DMS53 treated with DMSO at 0.1 percent for 48 hours (cell line): ENCODE results near the gene ZNF688.
A peak's percentile ranks its signal among the peaks of the same experiment; 100 is the strongest.
"Not testable (repeated sequence)": the region's sequence is repeated elsewhere in the genome, so short reads cannot be mapped to it uniquely, and the experiment has no call there.

Experiments
- DNase-seq: peaks from one replicate; lab custom pipeline; 2025; ENCODE audit not compliant: unreplicated experiment; lab: John Stamatoyannopoulos, UW

ZNF688 gene

DNA sequence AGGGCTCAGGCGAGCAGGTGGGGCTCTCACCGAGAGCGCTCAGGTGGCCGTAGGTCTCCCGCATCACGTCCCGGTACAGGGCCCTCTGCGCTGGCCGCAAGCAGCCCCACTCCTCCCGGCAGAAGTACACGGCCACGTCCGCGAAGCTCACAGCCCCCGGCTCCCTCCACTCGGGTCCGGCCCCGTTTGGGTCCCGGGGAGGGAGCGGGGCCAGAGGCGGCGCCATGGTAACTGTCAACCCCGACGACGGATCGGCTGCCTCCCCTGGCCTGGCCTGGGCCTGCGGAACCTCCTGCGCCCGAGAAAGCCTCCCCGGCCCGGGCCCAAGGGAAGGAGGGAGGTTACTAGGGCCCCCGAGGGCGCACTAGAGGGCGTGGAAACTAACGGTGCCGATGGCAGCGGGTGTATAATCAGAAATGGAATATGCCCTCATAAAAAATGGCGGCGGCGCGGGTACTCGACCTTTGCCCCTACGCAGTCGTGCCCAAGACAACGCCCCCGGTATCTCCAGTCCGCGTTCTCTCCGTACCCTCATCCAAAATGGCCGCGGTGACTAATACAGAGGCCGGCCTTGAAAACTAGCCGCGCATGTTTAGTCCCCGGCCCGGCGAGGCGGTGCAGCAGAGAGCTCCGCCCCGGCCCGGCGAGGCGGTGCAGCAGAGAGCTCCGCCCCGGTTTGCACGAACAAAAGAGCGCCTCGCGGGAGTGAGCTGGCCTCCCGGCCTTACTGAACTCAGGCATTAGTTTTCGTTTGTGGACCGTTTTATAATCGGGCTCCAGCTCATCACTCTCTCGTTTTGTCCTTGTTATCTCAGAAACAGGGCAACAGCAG, 13.3 kb downstream of the ZNF688 start, which contains the start of gene ZNF764:
TSS of gene ZNF764 (minus strand) at position 418 of the 832 bp plus-strand sequence. CDS start at position 226, 192 bp downstream.
- DNase-seq = peak; percentile 93

DNA sequence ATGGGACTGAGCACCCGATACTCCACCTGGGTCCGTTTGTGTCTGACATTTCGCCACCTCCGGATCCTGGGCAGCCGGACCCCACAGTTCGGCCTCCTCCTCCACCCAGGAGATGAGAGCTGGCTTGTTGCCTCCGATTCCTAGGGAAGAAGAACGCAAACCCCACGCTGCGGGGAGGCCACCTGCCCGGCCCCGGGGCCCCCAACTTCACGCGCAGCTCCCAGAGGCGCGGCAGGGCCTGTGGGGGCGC, 13.9 kb downstream of the ZNF688 start:
- no peak for DNase-seq

DNA sequence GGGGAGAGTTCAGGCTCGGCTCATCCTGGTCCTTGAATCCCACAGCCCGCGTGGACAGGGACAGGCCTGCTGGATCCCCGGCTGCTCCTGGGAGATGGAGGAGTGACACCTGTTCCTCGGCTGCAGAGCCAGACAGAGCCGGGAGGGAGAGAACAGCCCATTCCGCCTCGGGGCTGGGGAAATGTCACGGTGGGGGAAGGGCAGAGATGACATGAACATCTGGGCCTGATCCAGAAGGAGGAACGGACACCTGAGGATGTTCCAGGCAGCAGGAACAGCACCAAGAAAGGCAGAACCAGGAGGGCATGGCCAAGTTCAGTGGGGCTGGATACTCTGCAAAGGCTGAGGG, 15.4 kb downstream of the ZNF688 start:
- DNase-seq = no peak

DNA sequence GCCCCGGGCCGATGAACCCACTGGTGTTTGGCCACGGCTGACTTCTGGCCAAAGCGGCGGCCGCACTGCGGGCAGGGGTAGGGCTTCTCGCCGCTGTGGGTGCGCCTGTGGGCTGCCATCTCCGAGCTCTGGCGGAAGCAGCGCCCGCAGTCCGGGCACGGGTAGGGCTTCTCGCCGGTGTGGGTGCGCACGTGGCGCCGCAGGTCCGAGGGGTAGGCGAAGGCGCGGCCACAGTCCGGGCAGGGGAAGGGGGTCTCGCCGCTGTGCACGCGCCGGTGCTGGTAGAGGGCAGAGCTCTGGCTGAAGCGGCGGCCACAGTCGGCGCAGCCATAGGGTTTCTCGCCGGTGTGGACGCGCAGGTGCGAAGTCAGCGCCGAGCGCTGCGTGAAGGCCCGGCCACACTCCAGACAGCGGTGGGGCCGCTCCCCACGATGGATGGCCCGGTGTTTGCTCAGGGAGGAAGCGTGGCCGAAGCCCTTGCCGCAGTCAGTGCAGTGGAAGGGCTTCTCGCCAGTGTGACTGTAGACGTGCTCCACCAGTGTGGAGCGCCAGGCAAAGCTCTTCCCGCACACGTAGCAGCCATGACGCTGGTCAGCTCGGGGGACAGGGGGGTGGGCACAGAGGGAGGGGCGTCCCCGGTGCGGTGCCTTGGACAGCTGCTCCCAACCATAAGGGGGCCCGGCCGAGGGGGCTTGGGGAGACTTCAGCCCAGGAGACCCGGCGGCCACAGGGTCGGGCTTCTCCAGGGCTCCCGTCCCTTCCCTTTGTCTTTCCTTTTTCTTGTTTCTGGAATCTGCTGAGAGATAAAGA, 16.0 kb downstream of the ZNF688 start:
- DNase-seq = no peak

DNA sequence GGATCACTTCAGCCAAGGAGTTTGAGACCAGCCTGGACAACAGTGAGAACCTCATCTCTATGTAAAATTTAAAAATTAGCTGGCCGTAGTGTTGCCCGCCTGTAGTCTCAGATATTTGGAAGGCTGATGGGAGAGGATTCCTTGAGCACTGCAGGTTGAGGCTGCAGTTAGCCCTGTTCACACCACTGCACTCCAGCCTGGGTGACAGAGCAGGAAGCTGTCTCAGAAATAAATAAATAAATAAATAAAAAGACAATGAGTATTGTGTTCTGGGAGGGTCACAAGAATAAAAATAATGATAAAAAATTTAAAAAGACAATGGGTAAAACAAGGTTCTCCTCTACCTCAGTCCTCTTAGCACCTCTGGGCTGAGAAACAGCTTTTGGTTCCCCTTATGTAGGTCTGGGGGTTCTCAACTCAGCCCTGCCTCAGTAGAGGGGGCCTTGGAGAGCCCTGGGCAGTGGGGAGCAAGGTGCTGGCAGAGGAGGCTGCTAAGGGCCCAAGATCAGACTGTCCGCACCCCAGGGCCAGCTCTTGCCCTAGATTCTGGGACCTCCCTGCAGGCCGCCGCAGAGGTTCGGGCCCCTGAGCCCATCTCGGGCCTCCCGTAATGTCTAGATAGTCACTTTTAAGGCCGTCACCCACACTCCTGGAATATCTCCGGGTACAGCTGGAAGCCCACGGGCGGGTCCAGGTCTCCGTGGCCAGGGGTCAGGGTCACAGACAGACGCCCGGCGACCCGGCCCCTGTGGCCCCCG, 16.8 kb downstream of the ZNF688 start:
- DNase-seq = no peak

DNA sequence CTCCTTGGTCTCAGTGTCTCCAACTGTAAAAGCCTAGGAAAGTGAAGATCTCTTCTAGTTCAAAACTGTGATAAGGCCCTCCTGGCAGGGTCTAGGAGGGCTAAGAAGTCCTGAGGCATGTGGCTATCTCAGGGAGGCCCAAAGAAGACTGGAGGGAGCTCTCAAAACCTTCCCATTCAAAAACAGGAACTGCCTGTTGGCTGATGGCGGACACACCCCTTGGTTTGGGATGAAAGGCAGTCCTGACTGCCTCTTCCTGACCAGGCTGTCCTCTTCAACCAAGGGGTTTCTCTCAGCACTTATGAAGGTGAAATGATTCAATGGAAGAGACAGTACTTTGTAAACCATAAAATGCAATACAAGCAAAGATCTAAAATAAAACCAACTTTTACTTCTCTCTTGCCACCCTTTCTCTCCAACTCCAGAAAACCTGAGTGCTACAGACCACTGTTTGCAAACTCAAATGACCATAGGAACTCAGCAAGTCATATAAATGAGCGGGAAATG, 18.1 kb downstream of the ZNF688 start:
- no peak for DNase-seq

DNA sequence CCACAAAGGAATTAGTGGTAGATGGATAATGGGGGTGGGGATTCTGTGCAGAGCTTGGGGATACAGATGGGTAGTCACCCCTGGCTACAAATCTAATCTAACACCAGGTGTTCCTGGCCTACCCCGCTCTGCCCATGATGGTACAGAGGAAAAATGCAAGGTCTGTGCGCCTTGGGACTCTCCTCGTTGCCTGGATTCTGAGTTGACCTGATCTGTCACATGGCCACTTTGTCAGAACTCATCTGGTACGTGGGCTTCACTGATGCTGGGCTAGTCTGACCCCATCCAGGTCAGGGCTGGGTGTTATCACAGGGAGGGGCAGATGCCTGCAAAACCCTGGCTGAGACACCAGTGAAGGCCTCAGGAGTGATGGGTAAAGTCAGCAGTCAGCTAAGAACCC, 18.6 kb downstream of the ZNF688 start:
- no peak for DNase-seq

DNA sequence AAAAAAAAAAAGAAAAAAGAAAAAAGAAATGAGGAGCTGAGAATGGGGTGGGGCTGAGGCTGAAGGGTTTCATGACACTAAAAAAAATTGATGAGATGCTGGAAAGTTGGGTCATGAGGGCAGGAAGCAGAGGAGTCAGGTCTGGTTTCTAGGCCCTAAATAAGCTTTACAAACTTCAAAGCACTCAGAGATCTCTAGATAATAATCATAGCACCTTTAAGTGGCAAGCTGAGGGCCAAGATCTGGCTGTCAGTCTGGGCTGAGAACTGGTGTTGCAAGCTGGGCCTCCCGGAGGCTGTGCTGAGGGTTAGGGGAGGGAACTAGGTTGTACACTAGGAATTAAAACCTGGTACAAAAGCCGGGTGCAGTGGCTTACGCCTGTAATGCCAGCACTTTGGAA, 19.7 kb downstream of the ZNF688 start:
- no peak for DNase-seq

DNA sequence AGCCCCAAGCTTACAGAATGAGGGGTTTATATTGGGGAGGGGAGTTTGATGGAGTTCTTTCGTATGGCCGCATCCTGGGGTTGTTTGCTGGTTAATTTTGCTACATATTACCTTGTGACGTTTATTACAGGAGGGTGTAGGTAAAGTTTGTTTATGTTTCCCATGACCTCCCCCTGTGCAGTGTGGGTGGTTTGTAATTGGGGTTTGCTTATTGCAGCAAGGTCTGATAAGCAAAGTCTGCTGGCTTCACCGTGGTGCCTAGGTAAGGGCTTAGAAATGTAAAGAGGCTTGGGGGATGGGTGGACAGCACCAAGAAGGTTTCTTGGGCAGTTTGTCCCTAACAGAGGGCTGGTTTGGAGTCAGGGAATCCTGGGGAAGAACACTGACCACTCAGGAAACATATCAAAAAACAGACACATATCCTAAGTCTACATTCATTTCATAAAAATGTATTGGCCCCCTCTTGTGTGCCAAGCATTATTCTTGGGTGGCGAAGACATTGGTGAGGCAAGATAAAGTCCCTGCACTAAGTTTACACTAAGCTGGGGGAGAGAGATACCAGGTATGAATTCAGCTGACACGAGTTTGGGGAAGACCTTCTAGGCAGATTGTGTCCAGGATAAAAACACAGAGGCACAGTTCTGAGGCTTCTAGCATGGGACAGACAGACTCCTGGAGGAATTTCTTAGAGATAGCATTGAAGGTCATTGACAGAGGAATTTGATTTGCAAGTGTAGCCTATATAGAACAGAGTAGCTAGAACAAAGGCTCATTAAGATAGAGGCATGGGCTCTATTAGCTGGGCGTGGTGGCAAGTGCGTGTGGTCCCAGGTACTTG, 22.9 kb downstream of the ZNF688 start:
- DNase-seq = no peak

DNA sequence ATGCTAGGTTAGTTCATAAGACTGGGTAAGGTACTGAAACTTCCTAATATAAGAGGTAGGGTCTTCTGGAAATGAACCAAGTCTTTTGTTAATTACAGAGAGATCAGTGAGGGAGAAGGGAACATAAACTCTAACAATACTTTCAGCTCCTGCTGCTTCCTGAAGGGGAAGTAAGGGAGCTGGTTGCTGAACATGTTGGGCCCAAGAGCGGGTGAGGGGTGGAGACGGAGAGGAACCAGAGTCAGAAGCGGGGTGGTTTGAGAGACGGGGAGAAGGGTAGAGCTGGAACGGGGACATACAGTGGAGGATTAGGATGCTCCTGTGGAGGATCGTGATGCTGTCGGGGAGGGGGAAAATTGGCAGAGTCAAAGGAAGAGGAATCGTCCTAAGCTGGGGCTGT, 25.4 kb downstream of the ZNF688 start:
- DNase-seq = no peak

DNA sequence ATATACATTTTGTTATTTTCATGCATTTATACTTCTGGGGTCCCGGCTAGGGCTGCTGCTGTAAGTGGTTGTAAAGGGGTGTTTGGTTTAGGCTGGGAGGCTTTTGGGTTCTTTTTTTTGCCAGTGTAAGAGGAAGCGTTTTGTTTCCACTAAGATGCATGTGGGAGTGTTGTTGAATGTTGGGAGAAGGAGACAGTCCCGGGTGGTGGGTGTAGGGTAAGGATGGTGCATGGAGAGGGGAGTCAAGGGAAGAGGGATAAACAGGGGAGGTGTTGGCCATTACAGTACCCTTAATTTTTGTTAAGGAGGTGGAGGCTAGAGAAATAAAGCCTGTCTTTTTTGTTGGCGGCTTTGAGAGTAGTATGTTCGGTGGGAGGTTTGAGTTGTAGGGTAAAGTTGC, 28.4 kb downstream of the ZNF688 start:
- no peak for DNase-seq

DNA sequence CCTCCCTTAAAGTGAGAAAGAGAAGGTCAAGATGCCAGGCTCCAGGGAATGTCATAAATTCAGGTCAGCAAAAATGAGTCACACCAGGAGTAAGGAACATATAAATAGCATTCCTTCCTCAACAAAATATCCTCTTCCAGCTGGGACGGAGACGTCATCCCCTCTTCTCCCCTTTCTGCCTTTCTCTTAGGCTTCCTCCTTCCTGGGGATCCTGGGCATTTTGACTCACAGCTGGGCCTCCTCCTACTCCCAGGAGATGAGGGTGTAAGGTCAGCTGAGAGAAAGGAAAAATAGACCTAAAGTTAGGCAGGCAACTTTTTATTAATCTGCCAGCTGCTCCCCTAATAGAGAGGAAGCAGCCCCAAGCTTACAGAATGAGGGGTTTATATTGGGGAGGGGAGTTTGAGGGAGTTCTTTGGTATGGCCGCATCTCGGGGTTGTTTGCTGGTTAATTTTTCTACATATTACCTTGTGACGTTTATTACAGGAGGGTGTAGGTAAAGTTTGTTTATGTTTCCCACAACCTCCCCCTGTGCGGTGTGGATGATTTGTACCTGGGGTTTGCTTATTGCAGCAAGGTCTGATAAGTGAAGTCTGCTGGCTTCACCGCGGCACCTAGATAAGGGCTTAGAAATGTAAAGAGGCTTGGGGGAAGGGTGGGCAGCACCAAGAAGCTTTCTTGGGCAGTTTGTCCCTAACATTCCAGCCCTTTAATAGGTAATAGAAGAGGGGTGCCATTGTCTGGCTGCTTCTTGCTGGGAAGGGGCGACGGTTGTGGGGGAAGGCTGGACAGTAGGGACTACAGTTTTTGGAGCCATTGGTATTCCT, 29.8 kb downstream of the ZNF688 start:
- no peak for DNase-seq

DNA sequence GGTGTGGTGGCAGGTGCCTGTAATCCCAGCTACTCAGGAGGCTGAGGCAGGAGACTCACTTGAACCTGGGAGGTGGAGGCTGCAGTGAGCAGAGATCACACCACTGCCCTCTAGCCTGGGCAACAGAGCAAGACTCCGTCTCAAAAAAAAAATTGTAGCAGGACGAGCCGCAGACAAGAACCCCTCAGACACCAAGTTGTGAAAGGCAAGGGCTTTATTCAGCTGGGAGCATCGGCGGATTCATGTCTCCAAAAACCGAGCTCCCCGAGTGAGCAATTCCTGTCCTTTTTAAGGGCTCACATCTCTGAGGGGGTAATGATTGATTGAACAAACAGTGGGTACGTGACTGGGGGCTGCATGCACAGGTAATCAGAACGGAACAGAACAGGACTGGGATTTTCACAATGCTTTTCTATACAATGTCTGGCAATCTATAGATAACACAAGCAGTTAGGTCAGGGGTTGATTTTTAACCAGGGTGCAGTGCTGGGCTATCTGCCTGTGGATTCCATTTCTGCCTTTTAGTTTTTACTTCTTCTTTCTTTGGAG, 30.5 kb downstream of the ZNF688 start:
- DNase-seq = not testable (repeated sequence)

DNA sequence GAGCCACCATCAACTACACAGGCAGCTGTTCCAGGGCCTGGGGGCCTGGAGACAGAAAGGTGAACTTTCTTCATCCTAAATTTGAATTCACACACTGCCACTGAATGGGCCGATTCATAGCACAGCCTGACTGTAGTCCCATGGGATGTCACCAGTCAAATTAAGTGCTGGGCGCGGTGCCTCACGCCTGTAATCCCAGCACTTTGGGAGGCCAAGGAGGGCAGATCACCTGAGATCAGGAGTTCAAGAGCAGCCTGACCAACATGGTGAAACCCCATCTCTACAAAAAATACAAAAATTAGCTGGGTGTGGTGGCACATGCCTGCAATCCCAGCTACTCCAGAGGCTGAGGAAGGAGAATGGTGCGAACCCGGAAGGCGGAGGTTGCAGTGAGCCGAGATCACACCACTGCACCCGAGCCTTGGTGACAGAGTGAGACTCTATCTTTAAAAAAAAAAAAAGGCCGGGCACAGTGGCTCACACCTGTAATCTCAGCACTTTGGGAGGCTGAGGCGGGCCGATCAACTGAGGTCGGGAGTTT, 31.5 kb downstream of the ZNF688 start:
- DNase-seq = not testable (repeated sequence)

DNA sequence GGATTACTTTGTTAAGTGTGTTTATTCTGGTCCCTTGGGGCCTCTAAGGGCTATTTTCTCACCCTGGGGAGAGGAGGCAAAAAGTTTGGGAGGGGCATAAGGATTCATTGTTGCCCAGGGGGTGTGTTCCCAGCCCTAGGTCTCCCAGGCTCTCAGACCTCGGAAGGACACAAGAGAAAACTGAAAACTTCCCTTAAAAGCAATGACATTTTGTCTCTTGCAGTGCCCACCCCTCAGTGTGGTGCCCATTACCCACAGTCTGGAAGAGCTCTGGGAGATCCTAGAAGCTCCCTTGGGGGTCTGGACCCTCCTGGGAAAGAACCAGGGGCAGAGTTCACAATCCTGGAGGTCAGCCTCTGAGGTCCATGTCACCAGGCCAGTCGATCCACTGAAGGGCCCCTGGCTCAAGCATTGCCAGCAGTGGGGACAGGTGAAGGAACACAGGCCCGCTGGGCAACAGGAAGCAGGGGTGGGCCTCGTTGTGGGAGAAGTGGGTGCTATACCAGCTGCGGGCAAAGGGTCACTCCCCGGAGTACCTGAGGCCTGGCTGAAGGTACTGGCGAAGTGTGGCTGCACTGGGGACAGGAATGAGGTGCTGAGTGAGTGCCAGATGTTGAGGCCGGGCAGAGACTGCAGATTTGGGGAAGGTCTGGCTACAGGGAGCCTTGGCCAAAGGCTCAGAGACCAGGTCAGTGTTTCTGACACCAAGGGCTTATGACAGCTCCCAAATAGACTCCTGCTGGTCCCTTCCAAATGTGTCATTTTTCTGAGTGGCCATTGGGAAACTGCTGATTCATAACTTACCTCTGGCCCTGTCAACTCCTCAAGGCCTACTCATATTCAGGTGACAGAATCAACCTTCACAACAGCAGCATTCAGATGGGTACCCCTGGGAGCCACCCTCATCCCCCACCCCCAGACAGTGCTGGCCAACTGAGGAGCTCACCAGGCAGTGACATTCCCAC, 32.2 kb downstream of the ZNF688 start:
- no peak for DNase-seq

DNA sequence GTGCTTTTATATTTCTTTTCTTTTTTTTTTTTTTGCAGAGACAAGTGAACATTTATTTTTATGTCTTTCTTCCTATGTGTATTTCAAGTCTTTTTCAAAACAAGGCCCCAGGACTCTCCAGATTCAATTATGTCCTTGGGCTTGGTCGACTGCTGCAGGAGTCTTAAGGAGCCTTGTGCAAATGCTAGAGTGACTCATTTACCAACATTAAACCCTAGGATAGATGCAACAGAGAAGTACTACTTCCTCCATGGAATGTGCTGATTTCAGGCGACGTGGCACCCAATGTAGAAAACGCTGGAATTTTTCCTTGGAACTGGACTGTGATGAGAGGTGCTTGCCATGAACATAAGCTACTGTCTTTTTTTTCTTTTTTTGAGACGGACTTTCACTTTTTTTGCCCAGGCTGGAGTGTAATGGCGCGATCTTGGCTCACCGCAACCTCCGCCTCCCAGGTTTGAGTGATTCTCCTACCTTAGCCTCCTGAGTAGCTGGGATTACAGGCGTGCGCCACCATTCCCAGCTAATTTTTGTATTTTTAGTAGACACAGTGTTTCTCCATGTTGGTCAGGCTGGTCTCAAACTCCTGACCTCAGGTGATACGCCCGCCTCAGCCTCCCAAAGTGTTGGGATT, 35.0 kb downstream of the ZNF688 start:
- not testable (repeated sequence) for DNase-seq

DNA sequence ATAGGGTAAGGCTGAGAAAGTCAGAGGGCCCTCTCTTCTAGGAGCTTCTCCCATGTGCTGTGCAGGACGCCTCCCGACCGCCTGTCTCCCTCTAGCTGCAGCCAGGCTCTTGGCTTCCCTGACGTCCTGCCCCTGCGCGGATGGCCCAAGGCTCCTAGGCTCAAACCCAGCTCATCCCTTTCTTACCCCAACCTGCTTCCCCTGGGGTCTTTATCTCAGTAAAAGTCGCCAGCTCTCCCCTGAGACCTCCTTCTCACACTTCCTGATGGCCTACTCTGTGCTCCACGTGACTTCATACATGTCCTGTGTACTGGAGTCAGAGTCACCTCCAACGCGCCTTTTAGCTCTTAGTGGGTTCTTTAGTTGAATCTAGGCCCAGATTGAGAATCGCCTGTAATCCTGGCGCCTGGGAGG, 35.7 kb downstream of the ZNF688 start:
- peak; percentile 72 for DNase-seq
